Uterus (tissue), 2 donors: ENCODE data around the gene ALG11.

ENCODE experiments used
- CTCF ChIP-seq, 4 experiments: fragments of 200-600 bp in 2 of 4; fragments of 450-650 bp in 2 of 4; sonication (generic) in 2 of 4; IDR thresholded peaks; one replicate each; pipeline ENCODE4 v1.5.1; 2016 to 2019; ENCODE audit warnings: antibody characterized with exemption in 4 of 4, mild to moderate bottlenecking in 2 of 4, moderate library complexity in 1 of 4
- POLR2A ChIP-seq, 2 donors: fragments of 450-650 bp; IDR thresholded peaks; one replicate each; pipeline ENCODE4 v1.6.1; 2016; ENCODE audit warnings: antibody characterized with exemption in 2 of 2, mild to moderate bottlenecking in 1 of 2, moderate library complexity in 1 of 2

DNA sequence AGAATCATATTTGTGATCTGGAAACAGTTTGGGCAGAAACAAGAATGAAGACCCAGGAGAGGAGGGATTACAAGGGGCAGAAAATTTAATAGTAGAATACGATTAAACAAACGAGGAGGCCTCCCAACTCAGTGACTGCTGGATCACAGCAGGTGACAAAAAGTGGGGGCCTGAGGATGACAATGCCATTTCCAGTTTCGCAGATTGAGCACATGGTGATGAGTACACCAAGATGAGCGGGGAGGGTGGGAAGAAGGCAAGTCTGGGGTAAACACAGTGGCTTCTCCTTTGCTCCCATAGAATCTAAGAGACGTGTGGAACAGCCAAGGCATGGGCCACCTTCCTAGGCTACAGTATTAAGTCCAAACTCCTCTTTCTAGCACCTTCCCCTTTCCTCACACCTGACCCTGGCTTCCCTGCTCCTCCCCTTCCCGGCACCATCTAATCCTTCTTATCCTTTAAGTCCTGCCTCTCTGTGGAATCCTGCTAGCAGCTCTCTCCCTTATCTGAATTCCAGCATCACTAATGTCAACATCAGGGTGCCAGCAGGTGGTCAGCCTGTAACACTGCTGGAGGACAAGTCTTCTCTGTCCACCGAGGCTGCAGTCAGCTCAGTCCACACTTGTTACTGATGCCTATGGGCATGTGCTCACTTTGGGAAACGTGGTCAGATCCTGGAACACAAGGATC is 14.4 kb upstream of the ALG11 start:
- TF ChIP-seq CTCF (IDR thresholded peaks at IDR 0.05) (no peak), POLR2A (IDR thresholded peaks at IDR 0.05) (no peak)
